GM18499 (cell line): ENCODE measurements around the gene OASL.

Experiments used
- ATAC-seq: cut with Tn5 transposase; IDR thresholded peaks from one replicate; pipeline ENCODE4 v1.9.1; 2021; ENCODE audit warnings: moderate number of reproducible peaks; ENCODE audit not compliant: insufficient read depth, unreplicated experiment

OASL gene

GRCh38 chr12:121015825-121016766 lies 22.9 kb downstream of the OASL start, which contains the start of gene C12orf43:
TSS of gene C12orf43 (minus strand) at chr12:121016487. CDS start at chr12:121016474, 13 bp downstream.
- ATAC-seq: peak; percentile 58

- ATAC-seq: no peak
These were observed 25.3 kb downstream of the OASL start for GRCh38 chr12:121013715-121014114.

- ATAC-seq: no peak
These were observed 27.2 kb downstream of the OASL start for GRCh38 chr12:121011820-121012219.

GRCh38 chr12:121010860-121011259 lies 28.2 kb downstream of the OASL start:
- ATAC-seq: no peak

- ATAC-seq: no peak
These were observed 29.3 kb downstream of the OASL start for GRCh38 chr12:121009741-121010140.

- no peak for ATAC-seq
These were observed 30.5 kb downstream of the OASL start for GRCh38 chr12:121008347-121009098.

GRCh38 chr12:121005346-121005815 lies 33.7 kb downstream of the OASL start:
- ATAC-seq: no peak

- no peak for ATAC-seq
These were observed 34.7 kb downstream of the OASL start for GRCh38 chr12:121004253-121004815.

- ATAC-seq: no peak
These were observed 35.4 kb downstream of the OASL start for GRCh38 chr12:121003650-121004049.

- ATAC-seq: no peak
These were observed 37.1 kb downstream of the OASL start for GRCh38 chr12:121001841-121002483.

- ATAC-seq: no peak
These were observed 38.0 kb downstream of the OASL start for GRCh38 chr12:121001060-121001459.

GRCh38 chr12:121000530-121000929 lies 38.5 kb downstream of the OASL start:
- no peak for ATAC-seq

GRCh38 chr12:120999191-121000120 lies 39.6 kb downstream of the OASL start:
- no peak for ATAC-seq

GRCh38 chr12:120998435-120998834 lies 40.6 kb downstream of the OASL start:
- no peak for ATAC-seq

GRCh38 chr12:120997448-120997847 lies 41.6 kb downstream of the OASL start:
- no peak for ATAC-seq

- no peak for ATAC-seq
These were observed 42.8 kb downstream of the OASL start for GRCh38 chr12:120996133-120996746.

- no peak for ATAC-seq
These were observed 44.3 kb downstream of the OASL start for GRCh38 chr12:120994589-120995337.

- ATAC-seq: no peak
These were observed 45.0 kb downstream of the OASL start for GRCh38 chr12:120994059-120994458.
